ENCODE data around the gene MEI4.
"Not testable (repeated sequence)": the region's sequence is repeated elsewhere in the genome, so short reads cannot be mapped to it uniquely, and the experiment has no call there.

Gene MEI4, protein sequence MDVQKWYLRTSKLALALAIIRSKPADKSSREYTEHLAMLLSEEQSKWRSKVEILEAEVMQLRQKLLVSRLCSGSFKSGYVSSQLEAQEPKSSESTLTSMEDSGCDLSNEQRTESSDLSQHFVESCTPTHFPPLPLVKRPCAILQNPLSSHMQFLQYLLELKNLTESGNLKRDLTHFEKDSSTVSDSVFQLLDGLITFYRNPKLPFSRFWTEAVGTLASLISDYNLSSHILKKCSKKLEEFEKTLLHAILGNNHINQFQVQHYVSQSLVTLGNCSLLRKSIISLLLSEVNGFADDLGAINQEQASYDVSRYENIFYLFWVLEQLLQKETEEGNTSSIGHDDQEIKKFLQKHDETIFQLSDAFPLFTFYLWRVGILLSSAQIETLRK

DNA sequence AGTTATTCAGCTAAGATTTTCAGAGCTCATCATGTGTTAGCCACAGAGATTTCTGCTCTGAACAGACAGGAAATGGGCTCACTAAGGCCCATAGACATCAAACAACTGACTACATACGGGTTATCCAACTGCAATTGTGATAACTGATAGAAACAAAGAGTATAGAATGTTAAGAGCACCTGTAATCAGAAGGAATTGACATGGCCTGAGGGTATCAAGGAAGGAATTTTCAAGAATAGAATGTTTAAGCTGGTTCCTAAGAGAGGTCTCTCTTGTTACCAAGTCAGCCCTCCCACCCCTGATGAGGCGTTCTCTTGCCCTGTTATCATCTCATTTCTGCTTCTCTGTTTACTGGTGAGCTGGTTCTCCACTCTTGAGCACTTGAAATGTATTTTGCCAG is at the start of gene MEI4:
Gene MEI4 (plus strand): TSS at position 301 of the 400 bp plus-strand sequence. CDS start 37,633 bp downstream, outside the sequence.
- Histone ChIP-seq H3K4me3 (no peak within 1 kb of the TSS), H3K27ac (no peak within 1 kb of the TSS)

DNA sequence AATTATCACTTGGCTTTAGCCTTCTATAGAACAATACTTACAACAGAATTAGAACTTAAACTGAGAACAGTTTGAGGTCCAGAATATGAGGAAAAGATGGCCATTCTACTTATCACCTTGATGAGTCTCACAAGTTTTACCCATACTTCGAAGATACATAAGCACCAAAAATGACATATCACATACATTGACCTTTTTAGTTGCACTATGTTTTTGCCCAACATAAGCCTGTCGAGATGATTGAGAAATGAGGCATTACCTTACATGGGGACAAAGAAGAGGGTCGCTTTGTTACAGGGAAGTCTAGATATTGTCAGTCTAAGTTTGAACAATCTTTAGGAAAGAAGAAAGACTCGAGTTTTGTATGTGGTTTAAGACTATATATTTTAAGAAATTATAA is 48.4 kb upstream of the MEI4 start:
- H3K4me3 ChIP-seq = no peak overlapping the region
- no peak overlapping the region for H3K27ac ChIP-seq

DNA sequence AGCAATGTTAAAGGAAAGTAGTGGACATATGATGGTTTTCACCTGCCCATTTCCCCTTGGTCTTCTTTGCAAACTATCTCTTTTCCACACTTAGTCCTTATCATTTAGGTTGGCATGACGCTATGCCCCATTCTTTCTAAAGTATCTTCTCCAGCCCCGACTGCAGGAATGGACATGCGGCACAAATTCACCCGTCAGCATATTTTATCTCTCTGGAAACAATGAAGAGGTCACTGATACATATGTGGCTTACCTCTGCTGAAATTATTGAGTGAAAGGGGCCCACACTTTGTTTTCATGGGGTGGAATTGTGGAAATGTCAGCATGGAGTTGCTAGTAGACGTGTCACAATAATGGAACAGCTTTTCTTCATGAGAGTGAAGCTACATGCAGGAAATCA is 45.8 kb upstream of the MEI4 start:
- H3K27ac ChIP-seq = no peak overlapping the region
- no peak overlapping the region for H3K4me3 ChIP-seq

DNA sequence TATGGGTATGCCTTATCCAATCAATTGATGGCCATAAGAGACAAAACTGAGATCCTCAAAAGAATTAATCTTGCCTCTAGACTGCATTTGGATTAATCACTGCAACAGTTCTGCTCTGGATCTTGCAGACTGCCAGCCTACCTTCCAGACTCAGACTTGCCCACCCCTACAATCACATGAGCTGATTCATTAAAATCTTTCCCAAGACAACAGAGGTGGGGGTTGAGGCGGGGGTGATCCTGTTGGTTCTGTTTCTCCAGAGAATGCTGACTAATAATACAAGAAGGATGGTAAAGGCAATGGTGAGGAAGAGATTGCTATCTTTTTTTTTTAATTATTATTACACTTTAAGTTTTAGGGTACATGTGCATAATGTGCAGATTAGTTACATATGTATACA is 43.7 kb upstream of the MEI4 start:
- no peak overlapping the region for H3K27ac ChIP-seq
- H3K4me3 ChIP-seq = no peak overlapping the region

DNA sequence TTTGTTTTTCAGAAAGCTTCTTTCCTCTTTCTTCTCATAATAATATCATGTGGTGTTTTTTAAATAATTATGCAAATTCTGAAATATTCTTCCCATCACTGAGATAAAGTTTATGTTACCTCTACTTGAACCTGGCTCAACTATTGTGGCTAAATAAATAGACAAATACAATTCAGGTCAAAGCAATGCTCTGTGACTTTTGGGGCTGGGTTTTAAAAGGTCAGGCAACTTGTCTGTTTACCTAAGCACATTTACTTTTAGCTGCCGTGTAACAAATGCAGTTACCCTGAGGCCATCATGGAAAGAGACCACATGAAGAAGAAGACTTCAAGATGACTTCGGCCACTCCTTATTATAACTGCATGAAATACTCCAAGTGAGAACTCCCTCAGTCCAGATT is 33.7 kb upstream of the MEI4 start:
- Histone ChIP-seq H3K4me3 (no peak overlapping the region), H3K27ac (no peak overlapping the region)

DNA sequence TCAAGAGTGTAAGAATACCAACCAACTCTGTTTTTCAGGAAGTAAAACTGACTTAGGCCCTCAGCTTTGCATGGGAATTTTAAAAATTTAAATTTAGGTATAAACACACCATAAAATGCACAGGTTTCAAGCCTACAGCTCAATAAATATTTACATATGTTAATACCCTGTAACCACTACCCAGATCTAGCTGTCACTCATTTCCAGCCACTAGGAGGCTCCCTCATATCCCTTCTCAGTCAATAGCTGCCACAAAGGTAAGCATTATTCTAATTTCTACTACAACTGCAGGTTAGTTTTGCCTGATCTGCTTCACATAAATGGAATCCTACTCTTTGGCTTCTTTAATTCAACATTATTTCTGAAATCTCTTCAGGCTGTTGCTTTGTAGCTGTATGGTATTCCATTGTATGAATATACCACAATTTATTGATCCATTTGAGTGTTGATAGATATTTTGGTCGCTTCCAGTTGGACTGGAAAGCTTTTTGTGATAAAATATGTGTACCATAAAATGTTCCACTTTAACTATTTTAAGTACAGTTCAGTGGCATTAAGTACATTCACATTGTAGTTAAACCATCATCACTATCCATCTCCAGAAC is 32.5 kb upstream of the MEI4 start:
- no peak overlapping the region for H3K4me3 ChIP-seq

DNA sequence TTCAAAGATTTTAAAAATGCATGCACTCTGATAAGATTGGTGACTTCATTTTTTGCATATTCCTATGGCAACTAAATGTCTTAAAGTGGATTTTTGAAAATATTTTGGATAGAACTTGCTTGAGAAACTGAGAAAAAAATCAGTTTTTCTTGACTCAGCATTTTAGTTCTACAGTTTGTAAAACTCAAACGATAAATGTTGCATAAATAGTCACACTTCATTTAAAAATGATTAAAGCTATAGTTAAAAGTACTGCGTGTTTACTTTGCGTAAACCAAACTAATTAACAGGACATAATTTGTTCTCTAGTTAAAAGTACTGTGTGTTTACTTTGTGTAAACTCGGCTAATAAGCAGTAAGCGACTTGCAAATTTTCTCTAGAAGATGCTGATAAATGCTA is 28.3 kb upstream of the MEI4 start:
- Histone ChIP-seq H3K27ac (no peak overlapping the region), H3K4me3 (no peak overlapping the region)

More for the DNA sequence above, 32.5 kb upstream of the MEI4 start:
- no peak overlapping the region for H3K27ac ChIP-seq

DNA sequence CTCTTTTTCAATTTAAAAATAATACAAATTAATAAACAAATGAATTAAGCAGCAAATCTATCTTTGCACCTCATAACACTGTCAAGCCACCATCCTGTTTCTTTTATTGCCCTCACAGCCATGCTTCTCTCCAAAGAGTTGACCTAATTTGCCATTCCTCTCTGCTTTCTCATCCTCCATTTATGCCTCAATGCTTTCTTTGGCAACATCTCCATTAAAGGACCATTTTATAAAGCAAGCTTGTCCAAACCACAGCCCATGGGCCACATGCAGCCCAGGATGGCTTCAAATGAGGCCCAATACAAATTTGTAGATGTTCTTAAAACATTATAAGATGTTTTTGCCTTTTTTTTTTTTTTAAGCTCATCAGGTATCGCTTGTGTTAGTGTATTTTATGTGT is 26.4 kb upstream of the MEI4 start:
- Histone ChIP-seq H3K4me3 (no peak overlapping the region), H3K27ac (no peak overlapping the region)

DNA sequence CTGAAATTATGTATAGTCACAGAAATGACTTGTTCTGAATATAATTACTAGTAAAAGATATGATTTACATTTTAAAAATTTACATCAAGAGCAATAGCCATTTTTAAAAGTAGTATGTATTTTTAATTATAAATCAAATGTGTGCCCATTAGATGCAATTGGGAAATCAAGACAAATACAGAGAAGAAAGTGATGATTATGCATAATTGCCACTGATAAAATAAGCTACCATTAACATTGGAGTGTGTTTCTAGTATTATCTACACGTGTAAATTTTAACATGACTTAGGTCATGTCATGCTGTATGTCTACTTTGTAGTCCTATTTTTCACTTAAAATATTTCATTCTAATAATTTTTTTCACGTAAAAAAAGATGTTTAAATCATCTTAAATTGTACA is 22.8 kb upstream of the MEI4 start:
- Histone ChIP-seq H3K4me3 (no peak overlapping the region), H3K27ac (no peak overlapping the region)

DNA sequence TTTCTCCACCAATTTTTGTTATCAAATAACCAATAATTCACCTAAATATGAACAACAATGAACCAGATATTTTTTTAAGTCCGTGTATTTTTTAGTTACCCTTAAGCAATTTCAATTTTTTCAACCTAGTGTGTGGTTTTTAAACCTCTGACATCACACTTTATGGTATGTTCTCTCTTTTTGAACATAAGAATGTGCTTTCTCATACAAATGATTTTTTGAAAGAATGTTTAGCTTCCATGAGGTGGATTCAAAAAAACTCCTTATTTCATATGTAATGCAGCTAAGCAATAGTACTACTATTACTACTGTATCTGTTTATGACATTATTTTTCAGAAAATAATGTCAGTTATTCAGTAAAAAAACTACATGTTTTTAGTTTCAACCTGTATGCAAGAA is 19.4 kb upstream of the MEI4 start:
- Histone ChIP-seq H3K4me3 (no peak overlapping the region), H3K27ac (no peak overlapping the region)

DNA sequence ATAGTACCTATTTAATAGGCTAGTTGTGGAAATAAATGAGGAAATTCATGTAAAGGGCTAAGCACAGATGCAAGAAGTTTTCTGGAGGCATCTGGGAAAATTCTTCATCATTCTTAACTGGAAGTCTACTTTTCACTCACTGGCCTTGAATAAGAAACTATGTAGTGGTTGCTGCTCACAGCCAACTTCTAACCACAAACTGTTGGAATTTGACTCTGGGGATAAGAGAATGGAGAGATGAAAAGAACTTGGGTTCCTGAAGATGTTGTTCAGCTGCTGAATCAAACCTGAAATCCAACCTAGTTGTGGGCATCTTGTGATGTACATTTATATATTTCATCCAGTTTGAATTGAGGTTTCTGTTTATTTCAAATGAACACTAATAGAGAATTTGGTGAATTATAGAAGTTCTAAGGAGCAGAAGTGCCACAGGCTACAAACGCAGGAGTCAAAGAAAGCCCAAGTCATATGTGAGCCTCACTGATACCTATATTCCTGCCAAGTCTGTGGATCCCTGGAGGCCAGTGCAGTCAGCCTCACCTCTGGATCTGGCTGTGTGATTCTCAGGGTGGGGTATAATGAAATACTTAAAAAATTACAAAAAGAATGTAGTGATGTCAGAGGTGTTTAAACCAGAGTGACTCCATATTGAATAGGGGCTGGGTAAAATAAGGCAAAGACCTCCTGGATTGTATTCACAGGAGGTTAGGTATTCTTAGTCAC is 18.7 kb upstream of the MEI4 start:
- Histone ChIP-seq H3K4me3 (no peak overlapping the region), H3K27ac (no peak overlapping the region)

DNA sequence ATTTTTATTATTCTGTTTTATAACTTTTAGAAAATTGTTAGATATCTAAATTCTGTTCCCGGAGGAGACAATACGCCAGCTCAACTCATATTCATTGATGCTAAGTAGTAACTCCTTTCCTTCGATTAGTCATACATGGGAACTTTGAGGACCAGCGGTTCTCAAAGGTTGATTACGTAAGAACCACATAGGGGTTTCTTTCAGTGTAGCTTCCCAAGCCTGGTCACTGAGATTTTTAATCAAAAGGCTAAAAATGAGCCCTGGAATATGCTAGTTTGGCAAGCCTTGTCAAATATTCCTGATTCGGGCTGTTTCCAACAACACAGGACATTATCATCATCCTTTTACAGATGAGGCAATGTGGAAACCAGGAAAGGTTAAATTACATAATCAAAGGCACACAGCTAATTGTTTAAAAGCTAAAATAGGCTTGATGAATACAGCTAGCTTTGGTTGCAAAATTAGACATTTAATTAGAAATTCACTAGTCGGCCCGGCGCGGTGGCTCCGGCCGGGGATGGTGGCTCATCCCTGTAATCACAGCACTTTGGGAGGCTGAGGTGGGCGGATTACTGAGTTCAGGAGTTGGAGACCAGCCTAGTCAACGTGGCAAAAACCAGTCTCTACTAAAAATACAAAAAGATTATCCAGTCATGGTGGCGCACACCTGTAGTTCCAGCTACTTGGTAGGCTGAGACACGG is 14.6 kb upstream of the MEI4 start:
- Histone ChIP-seq H3K4me3 (no peak overlapping the region), H3K27ac (no peak overlapping the region)

DNA sequence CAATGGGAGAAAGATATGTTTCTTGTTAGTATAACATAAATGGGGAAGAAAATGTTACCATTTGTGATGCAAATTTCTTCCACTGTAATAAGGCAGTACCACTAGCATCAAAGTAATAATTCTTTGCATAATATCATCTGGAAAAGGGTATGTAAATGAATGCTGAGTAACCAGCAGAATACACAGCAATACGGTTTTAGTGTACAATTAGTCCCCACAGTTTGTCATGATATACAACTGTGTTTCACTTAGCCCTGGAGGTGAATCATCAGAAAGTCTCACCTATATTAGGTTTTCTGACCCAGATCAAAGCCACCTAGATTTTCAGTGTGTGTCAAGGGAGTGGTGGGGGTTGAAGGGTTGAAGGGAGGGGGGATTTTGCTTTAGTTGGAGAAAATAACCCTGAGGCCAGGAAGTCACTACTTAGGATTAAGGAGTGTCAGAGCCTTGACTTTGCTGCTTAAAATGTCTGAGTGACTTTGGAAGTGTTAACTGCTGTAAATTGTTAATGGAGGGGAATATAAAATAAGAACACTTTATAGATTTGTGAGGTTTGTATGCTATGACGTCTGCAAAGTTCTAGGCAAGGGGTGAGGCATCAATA is 8.6 kb upstream of the MEI4 start:
- H3K27ac ChIP-seq = no peak overlapping the region
- H3K4me3 ChIP-seq = no peak overlapping the region

DNA sequence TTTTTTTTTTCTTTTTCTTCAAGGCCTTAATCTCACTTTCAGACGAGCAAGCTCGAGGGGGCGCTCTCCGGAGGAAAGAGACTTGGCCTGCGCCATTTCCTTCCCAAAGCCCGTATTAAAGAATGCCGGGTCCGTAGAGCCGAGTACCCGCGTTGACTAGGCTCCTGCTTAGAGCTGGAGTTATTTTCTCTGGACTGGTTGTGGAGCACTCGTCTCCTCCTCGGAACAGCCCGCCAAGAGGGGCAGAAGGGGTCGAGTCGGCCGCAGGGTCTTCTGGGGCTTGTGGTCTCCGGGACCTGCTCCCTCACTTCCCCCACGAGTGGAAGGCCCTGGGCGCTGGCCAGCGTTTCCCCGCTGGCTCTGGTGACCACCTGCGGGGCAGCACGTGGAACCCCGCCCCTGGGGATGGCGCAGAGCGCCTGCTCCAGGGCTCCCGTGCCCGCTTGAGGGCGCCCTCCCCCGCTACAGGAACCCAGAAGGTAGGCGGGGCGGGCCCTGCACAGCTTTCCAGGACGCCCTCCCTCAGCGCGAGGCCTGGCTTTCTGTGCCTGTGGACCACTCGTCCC is 2.7 kb upstream of the MEI4 start:
- Histone ChIP-seq H3K27ac (peak overlapping the region in 1 of 21 experiments; percentile 15), H3K4me3 (peak overlapping the region in 5 of 7 experiments; percentile 15 to 35 (median 20))

DNA sequence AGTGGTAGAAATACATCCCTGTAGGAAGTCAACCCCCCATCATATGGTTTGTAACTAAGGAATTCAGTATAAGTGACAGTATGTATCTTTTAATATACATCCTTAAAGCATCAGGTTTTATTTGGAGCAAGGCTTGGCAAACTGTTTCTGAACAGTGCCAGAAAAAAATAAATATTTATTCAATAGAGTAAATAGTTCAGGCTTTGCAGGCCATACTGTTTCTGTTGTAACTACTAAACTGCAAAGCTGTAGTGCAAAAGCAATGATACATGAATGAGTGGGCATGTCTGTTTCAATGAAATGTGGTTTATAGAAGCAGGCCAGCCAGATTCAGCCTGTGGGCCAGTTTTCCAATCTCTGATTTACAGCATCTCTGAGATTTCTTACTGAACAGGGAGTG is 977 bp downstream of the MEI4 start:
- Histone ChIP-seq H3K4me3 (no peak overlapping the region), H3K27ac (no peak overlapping the region)

DNA sequence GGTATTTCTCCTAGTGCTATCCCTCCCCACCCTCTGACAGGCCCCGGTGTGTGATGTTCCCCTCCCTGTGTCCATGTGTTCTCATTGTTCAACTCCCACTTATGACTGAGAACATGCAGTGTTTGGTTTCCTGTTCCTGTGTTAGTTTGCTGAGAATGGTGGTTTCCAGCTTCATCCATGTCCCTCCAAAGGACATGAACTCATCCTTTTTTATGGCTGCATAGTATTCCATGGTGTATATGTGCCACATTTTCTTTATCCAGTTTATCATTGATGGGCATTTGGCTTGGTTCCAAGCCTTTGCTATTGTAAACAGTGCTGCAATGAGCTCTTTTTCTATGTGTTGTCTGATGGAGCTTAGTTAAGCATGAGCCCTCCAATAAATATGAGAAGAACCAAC is 2.2 kb downstream of the MEI4 start:
- not testable (repeated sequence) for H3K4me3 ChIP-seq, H3K27ac ChIP-seq

DNA sequence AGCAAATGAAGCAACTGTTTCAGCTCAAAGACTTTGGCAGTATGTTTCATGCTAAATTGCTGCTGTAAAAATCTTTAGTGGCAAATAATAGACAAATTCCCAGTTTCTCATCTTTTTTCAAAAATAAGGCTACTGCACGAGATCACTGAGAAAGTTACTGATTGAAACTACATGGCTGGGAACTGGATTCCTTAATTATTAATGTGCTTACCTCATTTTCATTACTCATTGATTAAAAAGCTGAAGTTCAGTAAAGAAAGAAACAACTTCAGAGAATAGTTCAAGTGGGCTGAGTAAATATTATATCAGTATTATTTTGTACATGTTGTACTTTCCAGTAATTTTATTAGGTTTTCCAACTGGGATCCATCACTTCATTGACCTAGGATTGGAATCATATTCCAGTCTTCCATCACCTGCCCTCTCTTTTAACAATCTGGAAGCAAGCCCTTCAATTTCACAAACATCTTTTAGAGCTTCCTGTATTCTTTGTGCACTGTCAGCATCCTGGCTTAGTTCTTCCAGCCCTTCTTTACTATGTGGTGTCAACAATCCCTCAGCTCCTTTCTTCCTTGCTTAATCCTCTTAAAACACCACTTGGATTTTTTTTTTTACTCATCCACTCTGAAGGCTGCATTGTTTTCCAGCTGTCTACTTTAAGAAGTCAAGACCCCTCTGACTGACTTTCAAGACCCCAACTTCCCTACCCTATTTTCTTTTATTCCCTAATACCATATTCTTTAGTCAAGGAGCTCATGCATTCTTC is 4.3 kb downstream of the MEI4 start:
- Histone ChIP-seq H3K27ac (no peak overlapping the region), H3K4me3 (no peak overlapping the region)

DNA sequence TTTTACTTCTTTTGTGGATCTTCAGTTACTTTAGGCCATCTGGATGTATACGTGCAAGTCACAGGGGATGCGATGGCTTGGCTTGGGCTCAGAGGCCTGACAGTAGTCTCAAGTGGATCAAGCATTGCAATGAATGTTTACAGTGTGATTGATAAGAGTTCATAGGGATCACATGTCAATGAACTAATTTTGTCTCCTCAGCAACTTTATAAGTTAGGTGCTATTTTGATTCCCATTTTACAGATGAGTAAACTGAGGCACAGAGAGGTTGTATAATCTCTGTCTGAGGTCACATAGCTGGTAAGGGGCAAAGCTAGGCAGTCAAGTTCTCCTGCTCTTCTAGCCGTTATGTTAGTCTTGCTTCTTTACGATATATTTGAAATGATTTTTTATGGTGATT is 13.5 kb downstream of the MEI4 start:
- H3K4me3 ChIP-seq = no peak overlapping the region
- no peak overlapping the region for H3K27ac ChIP-seq

DNA sequence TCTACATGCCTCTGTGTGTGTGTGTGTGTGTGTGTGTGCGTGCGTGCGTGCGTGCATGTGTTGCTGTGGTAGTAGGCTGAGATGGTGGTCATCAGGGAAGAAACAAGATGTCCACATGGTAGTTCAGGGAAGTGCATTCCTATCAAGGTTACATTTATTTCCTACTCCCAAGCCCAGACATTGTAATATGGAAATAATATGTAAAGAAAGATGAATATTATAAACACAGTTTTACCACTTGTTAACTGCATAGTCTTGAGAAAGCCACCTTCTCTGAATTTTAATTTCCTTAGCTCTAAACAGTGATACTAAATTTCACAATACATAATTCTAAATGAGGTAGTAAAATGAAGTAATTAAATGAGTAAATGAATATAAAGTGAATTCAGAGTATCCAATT is 14.0 kb downstream of the MEI4 start:
- Histone ChIP-seq H3K27ac (no peak overlapping the region), H3K4me3 (no peak overlapping the region)

All from skin epidermis (tissue), 12 donors.